Activated T-helper 1 cell treated with anti-CD3 and anti-CD28 coated beads, Interleukin-12 subunit alpha, Interleukin-12 subunit beta, Interleukin-2, Interleukin-4 antibody, amounts not matched to agents 30 ng/mL and 10 ng/mL and 1 ng/mL, durations not matched to agents 14 hours and 24 hours and 36 hours (primary cell): ENCODE results near the gene CD244. TPM values are rescaled to one million over a fixed set of nuclear protein-coding genes. Genes with fewer than 3 reads are reported as not detected.
"Not testable (repeated sequence)": the region's sequence is repeated elsewhere in the genome, so short reads cannot be mapped to it uniquely, and the experiment has no call there.

Experiments
- DNase-seq: peaks from one replicate; pipeline ENCODE4 v3.0.0; 2021; ENCODE audit warnings: low spot score
- H3K27ac Mint-ChIP-seq: one replicate; pipeline ENCODE4 v1.8.0; 2021; ENCODE audit warnings: mild to moderate bottlenecking, mixed read lengths
- H3K27me3 Mint-ChIP-seq: one replicate; pipeline ENCODE4 v1.8.0; 2022; ENCODE audit warnings: mild to moderate bottlenecking, moderate library complexity, mixed read lengths; ENCODE audit not compliant: insufficient read depth
- H3K36me3 Mint-ChIP-seq: one replicate; pipeline ENCODE4 v1.8.0; 2021; ENCODE audit warnings: low read depth, mixed read lengths
- H3K4me1 Mint-ChIP-seq: one replicate; pipeline ENCODE4 v1.8.0; 2021; ENCODE audit warnings: low read depth, mixed read lengths
- H3K4me3 Mint-ChIP-seq: one replicate; pipeline ENCODE4 v1.8.0; 2021; ENCODE audit warnings: mild to moderate bottlenecking, moderate library complexity, mixed read lengths
- H3K9me3 Mint-ChIP-seq: one replicate; pipeline ENCODE4 v1.8.0; 2021; ENCODE audit warnings: mixed read lengths
- intact Hi-C: fragments of 100-400 bp; cut with micrococcal nuclease; formaldehyde crosslinking; loops from one replicate; pipeline ENCODE4 v1.15.1; 2024
- total RNA-seq: library from RNA; stranded (reverse); gene quantifications from 2 replicates; pipeline ENCODE4 v1.2.3, GENCODE V29; 2022

CD244 gene
- total RNA-seq, 1 donor from 2014 or later: 0.13 TPM

DNA sequence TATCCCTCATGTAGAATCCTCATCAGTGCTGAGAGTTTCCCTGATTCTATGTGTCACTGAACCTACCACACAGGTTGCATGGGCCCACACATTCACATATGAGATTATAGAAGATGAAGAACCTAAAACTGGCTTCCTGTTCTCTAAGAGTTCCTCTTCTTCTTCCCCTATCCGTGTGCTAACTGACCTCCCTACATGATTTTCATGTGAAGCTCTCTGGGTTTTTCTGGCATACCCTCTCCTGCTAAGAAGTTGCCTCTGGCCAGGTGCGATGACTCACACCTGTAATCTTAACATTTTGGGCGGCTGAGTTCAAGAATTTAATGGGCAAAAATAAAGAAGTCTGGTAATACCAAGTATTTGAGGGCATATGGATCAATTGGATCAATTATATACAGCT, 5.5 kb upstream of the CD244 start:
- DNase-seq: no peak
- H3K4me3 Mint-ChIP-seq: no peak overlapping the region
- peaks cover 4% of the 10 kb centered on the region for H3K27me3 Mint-ChIP-seq
- H3K9me3 Mint-ChIP-seq: no peaks in the 10 kb centered on the region
- intact Hi-C loops: no loop called here
- H3K4me1 Mint-ChIP-seq: peaks cover 13% of the 10 kb centered on the region
- H3K36me3 Mint-ChIP-seq: no peaks in the 10 kb centered on the region
- H3K27ac Mint-ChIP-seq: no peak overlapping the region

- H3K4me3 Mint-ChIP-seq, H3K27me3 Mint-ChIP-seq, H3K36me3 Mint-ChIP-seq, intact Hi-C loops, H3K27ac Mint-ChIP-seq, DNase-seq, H3K9me3 Mint-ChIP-seq: not testable (repeated sequence)
- H3K4me1 Mint-ChIP-seq: peaks cover 18% of the 10 kb centered on the region
Observed at GRCh38 chr1:160867651-160868050, 5.0 kb upstream of the CD244 start.

- H3K27me3 Mint-ChIP-seq: peaks cover 3% of the 10 kb centered on the region
- no peak for DNase-seq
- intact Hi-C loops: no loop called here
- H3K27ac Mint-ChIP-seq: no peak overlapping the region
- H3K4me3 Mint-ChIP-seq: no peak overlapping the region
- no peaks in the 10 kb centered on the region for H3K36me3 Mint-ChIP-seq
- no peaks in the 10 kb centered on the region for H3K9me3 Mint-ChIP-seq
- peaks cover 26% of the 10 kb centered on the region for H3K4me1 Mint-ChIP-seq
Observed at GRCh38 chr1:160866695-160867260, 4.1 kb upstream of the CD244 start.

DNA sequence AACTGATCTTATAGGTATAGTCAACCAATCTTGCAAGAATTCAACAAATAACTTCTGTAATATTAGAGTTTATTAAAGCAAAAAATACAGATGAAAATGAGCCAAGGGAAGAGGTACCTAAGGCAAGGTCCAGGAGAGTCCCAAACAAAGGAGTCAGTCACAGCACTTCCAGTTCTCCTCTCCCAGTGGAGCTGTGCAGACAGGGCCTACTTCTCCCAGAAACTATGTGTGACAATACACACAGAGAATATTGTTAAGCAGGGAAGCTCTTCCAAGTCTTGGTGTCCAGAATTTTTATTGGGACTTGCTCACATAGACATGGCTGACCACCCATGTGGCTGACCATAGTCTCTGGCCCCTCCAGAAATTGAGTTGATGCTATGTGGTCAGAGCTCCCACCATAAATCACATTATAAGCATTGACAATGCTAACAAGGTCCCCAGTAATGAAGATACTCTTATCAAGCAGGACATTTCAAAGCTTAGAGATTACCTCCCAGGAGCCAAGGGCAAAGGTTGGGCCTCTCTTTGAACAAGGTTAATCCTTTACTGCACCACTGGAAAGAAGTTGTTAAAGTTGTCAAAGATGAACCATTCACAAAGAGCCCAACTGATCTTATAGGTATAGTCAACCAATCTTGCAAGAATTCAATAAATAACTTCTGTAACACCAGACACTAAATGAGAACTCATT, 3.5 kb upstream of the CD244 start:
- Mint-ChIP-seq H3K9me3 (no peaks in the 10 kb centered on the region), H3K27me3 (peaks cover 6% of the 10 kb centered on the region), H3K4me1 (peaks cover 26% of the 10 kb centered on the region), H3K27ac (no peak overlapping the region), H3K4me3 (no peak overlapping the region), H3K36me3 (no peaks in the 10 kb centered on the region)
- DNase-seq: no peak
- intact Hi-C loops: no loop called here

- H3K27me3 Mint-ChIP-seq: peaks cover 6% of the 10 kb centered on the region
- H3K36me3 Mint-ChIP-seq: no peaks in the 10 kb centered on the region
- no peak overlapping the region for H3K27ac Mint-ChIP-seq
- no peak for DNase-seq
- H3K4me3 Mint-ChIP-seq: no peak overlapping the region
- peaks cover 26% of the 10 kb centered on the region for H3K4me1 Mint-ChIP-seq
- intact Hi-C loops: no loop called here
- H3K9me3 Mint-ChIP-seq: no peaks in the 10 kb centered on the region
Observed at GRCh38 chr1:160865337-160865736, 2.6 kb upstream of the CD244 start.

DNA sequence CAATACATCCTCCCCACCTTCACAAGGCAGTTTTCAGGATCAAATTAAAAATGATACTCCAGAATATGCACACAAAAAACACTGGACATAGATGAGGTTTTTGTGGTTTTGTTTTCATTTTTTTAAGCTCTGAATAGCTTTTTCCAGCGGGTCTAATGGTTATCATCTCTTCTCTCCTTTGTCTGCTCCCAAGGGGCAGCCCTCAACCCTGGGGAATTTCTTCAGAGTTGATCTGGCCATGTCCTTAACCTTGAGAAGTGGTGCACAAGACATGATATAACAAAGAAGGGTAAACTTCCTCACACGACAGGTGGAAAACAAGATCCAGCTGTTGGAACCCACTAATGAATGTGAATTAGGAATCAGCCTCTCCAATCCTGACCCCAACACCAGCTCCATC, 1.5 kb upstream of the CD244 start:
- no peaks in the 10 kb centered on the region for H3K36me3 Mint-ChIP-seq
- peaks cover 26% of the 10 kb centered on the region for H3K4me1 Mint-ChIP-seq
- no peak for DNase-seq
- H3K27me3 Mint-ChIP-seq: peaks cover 6% of the 10 kb centered on the region
- no peak overlapping the region for H3K4me3 Mint-ChIP-seq
- no peaks in the 10 kb centered on the region for H3K9me3 Mint-ChIP-seq
- no peak overlapping the region for H3K27ac Mint-ChIP-seq
- intact Hi-C loops: no loop called here

- no peak overlapping the region for H3K27ac Mint-ChIP-seq
- H3K9me3 Mint-ChIP-seq: no peaks in the 10 kb centered on the region
- peaks cover 6% of the 10 kb centered on the region for H3K27me3 Mint-ChIP-seq
- intact Hi-C loops: no loop called here
- H3K4me3 Mint-ChIP-seq: no peak overlapping the region
- DNase-seq: no peak
- H3K36me3 Mint-ChIP-seq: no peaks in the 10 kb centered on the region
- H3K4me1 Mint-ChIP-seq: peaks cover 26% of the 10 kb centered on the region
Observed at GRCh38 chr1:160863774-160864131, 1.1 kb upstream of the CD244 start.

DNA sequence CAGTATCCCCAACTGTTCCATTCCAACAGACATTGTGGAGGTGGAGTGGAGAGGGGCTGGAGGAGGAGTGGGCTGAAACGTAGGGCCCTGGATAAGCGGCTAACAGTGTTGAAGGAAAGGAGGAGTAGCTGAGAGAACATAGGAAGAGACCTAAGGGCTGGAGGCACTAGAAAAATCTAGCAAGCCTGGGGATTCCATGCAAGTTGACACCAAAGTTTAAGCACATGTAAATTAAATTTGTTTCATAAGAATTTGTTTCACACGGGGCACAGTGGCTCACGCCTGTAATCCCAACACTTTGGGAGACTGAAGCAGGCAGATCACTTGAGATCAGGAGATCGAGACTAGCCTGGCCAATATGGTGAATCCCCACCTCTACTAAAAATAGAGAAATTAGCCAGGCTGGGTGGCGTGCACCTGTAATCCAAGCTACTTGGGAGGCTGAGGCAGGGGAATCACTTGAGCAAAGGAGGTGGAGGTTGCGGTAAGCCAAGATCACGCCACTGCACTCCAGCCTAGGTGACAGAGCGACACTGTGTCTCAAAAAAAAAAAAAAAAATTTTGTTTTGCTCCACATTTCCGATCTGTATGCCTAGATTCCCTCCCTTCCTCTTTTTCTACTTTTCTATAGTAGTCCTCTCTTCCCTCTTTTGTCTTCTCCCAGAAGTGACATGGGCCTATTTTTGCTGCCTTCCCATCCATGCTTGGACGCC, 530 bp upstream of the CD244 start:
- no peak overlapping the region for H3K4me3 Mint-ChIP-seq
- peaks cover 6% of the 10 kb centered on the region for H3K27me3 Mint-ChIP-seq
- intact Hi-C loops: no loop called here
- no peaks in the 10 kb centered on the region for H3K9me3 Mint-ChIP-seq
- peaks cover 26% of the 10 kb centered on the region for H3K4me1 Mint-ChIP-seq
- H3K27ac Mint-ChIP-seq: no peak overlapping the region
- no peak for DNase-seq
- no peaks in the 10 kb centered on the region for H3K36me3 Mint-ChIP-seq

DNA sequence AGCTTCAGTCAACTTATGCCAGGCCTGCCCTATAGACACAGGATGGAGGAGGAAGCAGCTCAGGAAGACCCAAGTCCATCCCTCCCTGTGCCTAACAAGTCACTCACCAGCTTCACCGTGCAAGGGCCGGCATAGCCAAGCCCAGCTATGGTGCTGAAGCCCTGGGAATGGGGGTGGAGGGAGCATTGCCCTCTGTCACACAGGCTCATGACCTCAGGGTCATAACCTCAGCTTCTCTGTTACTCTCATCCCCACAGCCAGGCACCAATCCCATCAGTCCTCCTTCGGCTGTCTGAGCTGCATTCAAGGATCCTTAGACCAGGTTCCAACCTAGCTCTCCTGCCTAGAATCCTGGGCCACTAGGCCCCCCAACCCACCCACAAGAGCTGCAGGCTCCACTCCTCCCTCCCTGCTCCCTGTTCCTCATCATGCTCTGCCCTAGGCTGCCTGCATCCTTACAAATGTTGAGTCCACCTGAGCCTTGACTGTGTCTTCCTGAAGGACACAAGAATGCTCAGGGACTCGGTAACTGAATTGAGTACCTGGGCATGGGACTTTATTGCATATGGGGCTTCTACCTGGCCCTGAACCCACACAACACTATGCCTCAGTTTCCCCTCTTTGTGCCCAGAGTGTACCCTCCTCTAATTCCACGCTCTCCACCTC, 1.7 kb downstream of the CD244 start:
- no peak for DNase-seq
- Mint-ChIP-seq H3K9me3 (no peaks in the 10 kb centered on the region), H3K27me3 (peaks cover 4% of the 10 kb centered on the region), H3K4me1 (peaks cover 26% of the 10 kb centered on the region), H3K4me3 (no peak overlapping the region), H3K36me3 (no peaks in the 10 kb centered on the region), H3K27ac (no peak overlapping the region)
- intact Hi-C loops: no loop called here

DNA sequence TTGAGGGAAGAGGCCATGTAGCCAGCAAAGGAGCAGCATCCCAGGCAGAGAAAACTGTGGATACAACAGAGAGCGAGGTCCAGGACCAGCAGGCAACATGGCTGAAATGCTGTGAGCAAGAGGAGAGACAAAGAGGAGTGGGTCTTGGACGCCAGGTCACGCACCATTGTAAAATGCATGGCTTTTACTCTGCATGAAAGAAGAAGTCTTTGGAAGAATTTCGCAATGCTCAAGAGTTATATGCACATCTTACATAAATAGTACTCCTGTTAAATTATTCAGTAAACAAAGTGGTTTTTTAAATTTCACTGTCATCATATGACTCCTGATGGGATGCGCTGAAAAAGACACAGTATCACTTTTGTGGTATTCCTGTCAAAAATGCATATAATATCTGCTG, 3.5 kb downstream of the CD244 start:
- Mint-ChIP-seq H3K36me3 (no peaks in the 10 kb centered on the region), H3K9me3 (no peaks in the 10 kb centered on the region), H3K4me3 (no peak overlapping the region), H3K4me1 (peaks cover 23% of the 10 kb centered on the region), H3K27ac (no peak overlapping the region), H3K27me3 (peaks cover 4% of the 10 kb centered on the region)
- intact Hi-C loops: no loop called here
- DNase-seq: no peak

DNA sequence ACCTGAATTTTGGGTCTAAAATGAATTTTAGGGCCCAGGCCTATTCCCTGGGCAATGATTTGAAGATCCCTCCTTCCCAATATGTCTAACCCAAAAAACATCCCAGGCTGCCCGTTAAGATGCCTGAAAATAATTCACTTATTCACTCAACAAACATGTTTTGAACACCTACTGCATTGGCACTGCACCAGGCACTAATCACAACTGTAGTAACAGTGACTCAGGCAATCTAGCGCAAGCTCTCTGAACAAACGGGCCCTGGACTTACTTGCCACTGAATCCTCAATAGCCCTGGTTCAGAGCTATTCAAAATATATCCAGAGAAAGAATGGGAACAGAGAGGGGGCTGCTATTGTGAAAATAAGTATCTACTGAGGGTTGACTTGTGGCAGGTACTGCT, 4.2 kb downstream of the CD244 start:
- H3K27me3 Mint-ChIP-seq: peaks cover 4% of the 10 kb centered on the region
- H3K9me3 Mint-ChIP-seq: no peaks in the 10 kb centered on the region
- intact Hi-C loops: no loop called here
- H3K36me3 Mint-ChIP-seq: no peaks in the 10 kb centered on the region
- peaks cover 17% of the 10 kb centered on the region for H3K4me1 Mint-ChIP-seq
- no peak overlapping the region for H3K4me3 Mint-ChIP-seq
- DNase-seq: no peak
- H3K27ac Mint-ChIP-seq: no peak overlapping the region

- DNase-seq: no peak
- no peak overlapping the region for H3K4me3 Mint-ChIP-seq
- H3K27me3 Mint-ChIP-seq: peaks cover 4% of the 10 kb centered on the region
- intact Hi-C loops: no loop called here
- no peak overlapping the region for H3K27ac Mint-ChIP-seq
- H3K9me3 Mint-ChIP-seq: no peaks in the 10 kb centered on the region
- H3K4me1 Mint-ChIP-seq: peaks cover 13% of the 10 kb centered on the region
- no peaks in the 10 kb centered on the region for H3K36me3 Mint-ChIP-seq
Observed at GRCh38 chr1:160858097-160858496, 4.6 kb downstream of the CD244 start.
